ENCODE measurements around the gene SLC13A3.

The SLC13A3 gene

DNA sequence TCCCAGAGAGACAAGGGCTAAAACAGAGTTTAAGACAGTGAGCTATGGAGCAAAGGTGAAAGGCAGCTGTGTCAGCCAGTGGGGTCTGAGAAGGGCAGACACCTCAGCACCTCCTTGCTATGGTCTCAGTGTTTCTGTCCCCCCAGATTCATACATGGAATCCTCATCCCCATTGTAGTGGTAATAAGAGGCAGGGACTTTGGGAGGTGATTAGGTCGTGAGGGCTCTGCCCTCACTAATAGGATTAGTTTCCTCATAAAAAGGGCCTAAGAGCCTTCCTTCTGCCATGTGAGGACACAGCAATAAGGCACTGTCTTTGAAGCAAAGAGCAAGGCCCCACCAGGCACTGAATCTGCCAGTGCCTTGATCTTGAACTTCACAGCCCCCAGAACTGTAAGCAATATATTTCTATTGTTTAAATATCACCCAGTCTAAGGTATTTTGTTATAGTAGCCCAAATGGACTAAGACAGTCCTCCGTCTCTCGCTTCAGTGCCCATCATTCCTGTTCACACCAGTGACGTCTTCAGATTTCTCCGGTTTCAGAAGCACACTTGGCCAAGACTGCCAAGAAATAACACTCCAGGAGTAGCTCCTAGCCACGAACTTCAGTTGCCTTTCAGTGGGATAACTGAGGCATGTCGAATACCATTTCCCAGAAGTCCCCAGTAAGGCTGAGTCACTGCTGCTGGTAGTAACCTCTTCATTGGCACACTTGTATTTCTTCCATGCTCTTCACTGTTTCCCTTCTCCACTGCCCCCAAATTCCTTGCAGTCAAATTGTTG is 32.8 kb downstream of the SLC13A3 start:
- Histone ChIP-seq H3K27me3 (replicated peaks in 2 of 5; ENCODE audit: control insufficient read depth in 4 of 5, insufficient read depth in 5 of 5, low read length in 4 of 5) (peaks cover 0 to 8% (median 0%) of the 10 kb centered on the region in 5 experiments), H3K36me3 (ENCODE audit: control insufficient read depth in 4 of 4, insufficient read depth in 4 of 4, low read length in 3 of 4) (no peaks in the 10 kb centered on the region), H3K4me3 (ENCODE audit: control insufficient read depth in 1 of 7, extremely low read depth in 1 of 7, insufficient read depth in 4 of 7, low read depth in 2 of 7, low read length in 6 of 7) (no peak overlapping the region), H3K27ac (ENCODE audit: insufficient read depth in 1 of 2, low read depth in 1 of 2, low read length in 2 of 2, poor library complexity in 1 of 2, severe bottlenecking in 2 of 2) (no peak overlapping the region), H3K9me3 (ENCODE audit: control extremely low read depth in 1 of 5, control insufficient read depth in 4 of 5, insufficient read depth in 2 of 5, low read depth in 1 of 5, low read length in 4 of 5) (peaks cover 0 to 7% (median 0%) of the 10 kb centered on the region in 5 experiments), H3K4me1 (ENCODE audit: control extremely low read depth in 1 of 4, control insufficient read depth in 4 of 4, insufficient read depth in 4 of 4, low read length in 3 of 4) (no peaks in the 10 kb centered on the region)
- ChIA-PET POLR2A (no interaction called here), CTCF (no interaction called here)
- WGBS (ENCODE audit: insufficient coverage) = 100% methylated on average over 7 of the region's 7 CpGs
- DNase-seq = no peak

DNA sequence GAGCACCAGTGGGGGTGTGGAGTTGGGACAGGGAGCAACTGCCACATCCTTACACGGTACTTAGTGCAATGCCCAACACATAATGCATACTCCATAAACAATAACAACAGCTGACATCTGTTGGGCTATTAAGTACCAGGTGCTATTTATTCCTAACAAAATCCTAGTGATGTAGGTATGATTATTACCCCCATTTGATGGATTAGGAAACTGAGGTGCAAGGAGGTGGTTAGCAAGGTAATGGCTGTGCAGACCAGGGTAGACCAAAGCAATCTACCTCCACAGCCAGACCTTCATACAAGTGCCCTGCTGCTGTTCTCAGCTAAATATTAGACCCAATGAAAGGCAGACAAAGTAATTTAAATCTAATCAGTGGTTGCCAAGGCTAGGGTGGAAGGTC is 36.8 kb downstream of the SLC13A3 start:
- WGBS (ENCODE audit: insufficient coverage) = no CpG with 5 or more reads among the region's 1 CpG
- ChIA-PET CTCF (no interaction called here), POLR2A (no interaction called here)
- H3K36me3 ChIP-seq (ENCODE audit: control insufficient read depth in 4 of 4, insufficient read depth in 4 of 4, low read length in 3 of 4) = no peaks in the 10 kb centered on the region
- peaks cover 0 to 3% (median 0%) of the 10 kb centered on the region in 5 experiments for H3K27me3 ChIP-seq (replicated peaks in 2 of 5; ENCODE audit: control insufficient read depth in 4 of 5, insufficient read depth in 5 of 5, low read length in 4 of 5)
- no peak for DNase-seq
- H3K4me3 ChIP-seq (ENCODE audit: control insufficient read depth in 1 of 7, extremely low read depth in 1 of 7, insufficient read depth in 4 of 7, low read depth in 2 of 7, low read length in 6 of 7) = no peak overlapping the region
- H3K4me1 ChIP-seq (ENCODE audit: control extremely low read depth in 1 of 4, control insufficient read depth in 4 of 4, insufficient read depth in 4 of 4, low read length in 3 of 4) = no peaks in the 10 kb centered on the region
- no peak overlapping the region for H3K27ac ChIP-seq (ENCODE audit: insufficient read depth in 1 of 2, low read depth in 1 of 2, low read length in 2 of 2, poor library complexity in 1 of 2, severe bottlenecking in 2 of 2)
- peaks cover 0 to 7% (median 0%) of the 10 kb centered on the region in 5 experiments for H3K9me3 ChIP-seq (ENCODE audit: control extremely low read depth in 1 of 5, control insufficient read depth in 4 of 5, insufficient read depth in 2 of 5, low read depth in 1 of 5, low read length in 4 of 5)

DNA sequence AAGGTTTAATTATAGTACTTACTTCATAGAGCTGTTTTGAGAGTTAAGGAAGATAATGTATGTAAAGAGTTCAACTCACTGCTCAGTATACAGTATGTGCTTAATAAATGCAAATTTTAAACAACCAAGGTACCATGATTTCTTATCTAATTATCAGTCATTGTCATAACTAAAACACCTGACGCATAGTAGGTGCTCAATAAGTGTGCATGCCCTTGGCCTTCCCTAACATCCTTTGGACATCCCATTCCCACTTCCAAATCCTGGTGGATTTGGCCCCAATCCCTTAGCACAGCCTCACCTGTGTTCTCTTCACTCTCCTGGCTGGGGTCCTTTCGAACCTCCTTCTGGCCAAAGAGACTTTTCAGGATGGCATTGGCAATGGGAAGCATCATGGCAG is 41.1 kb downstream of the SLC13A3 start:
- 94% methylated on average over 2 of the region's 2 CpGs for WGBS (ENCODE audit: insufficient coverage)
- no peak for DNase-seq
- no peaks in the 10 kb centered on the region for H3K36me3 ChIP-seq (ENCODE audit: control insufficient read depth in 4 of 4, insufficient read depth in 4 of 4, low read length in 3 of 4)
- H3K4me3 ChIP-seq (ENCODE audit: control insufficient read depth in 1 of 7, extremely low read depth in 1 of 7, insufficient read depth in 4 of 7, low read depth in 2 of 7, low read length in 6 of 7) = no peak overlapping the region
- no peaks in the 10 kb centered on the region for H3K27me3 ChIP-seq (replicated peaks in 2 of 5; ENCODE audit: control insufficient read depth in 4 of 5, insufficient read depth in 5 of 5, low read length in 4 of 5)
- H3K9me3 ChIP-seq (ENCODE audit: control extremely low read depth in 1 of 5, control insufficient read depth in 4 of 5, insufficient read depth in 2 of 5, low read depth in 1 of 5, low read length in 4 of 5) = no peaks in the 10 kb centered on the region
- H3K4me1 ChIP-seq (ENCODE audit: control extremely low read depth in 1 of 4, control insufficient read depth in 4 of 4, insufficient read depth in 4 of 4, low read length in 3 of 4) = no peaks in the 10 kb centered on the region
- ChIA-PET CTCF (interaction anchor here (0.6 kb wide), 2 partner anchors 71 to 76 kb away, joined by 3 to 4 read pairs; no protein-coding TSS in a partner anchor), POLR2A (no interaction called here)
- no peak overlapping the region for H3K27ac ChIP-seq (ENCODE audit: insufficient read depth in 1 of 2, low read depth in 1 of 2, low read length in 2 of 2, poor library complexity in 1 of 2, severe bottlenecking in 2 of 2)

DNA sequence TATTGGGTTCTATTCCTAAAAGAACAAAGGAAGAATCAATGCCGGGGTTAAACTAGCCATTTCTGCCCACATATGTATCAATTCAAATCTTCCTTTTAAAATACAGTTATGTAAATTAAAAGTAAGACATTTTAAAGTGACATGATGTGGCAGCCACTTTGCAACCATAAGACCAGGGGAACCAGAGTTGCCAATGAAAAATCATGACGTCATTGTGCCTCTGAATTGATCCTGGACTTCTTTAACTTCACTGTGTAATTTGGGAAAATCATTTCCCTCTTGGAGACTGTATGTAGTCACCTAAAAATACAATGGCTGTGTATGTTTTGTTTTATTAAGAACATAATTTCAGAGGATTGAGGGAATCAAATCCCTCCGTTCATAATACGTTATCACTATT is 42.2 kb downstream of the SLC13A3 start:
- H3K4me1 ChIP-seq (ENCODE audit: control extremely low read depth in 1 of 4, control insufficient read depth in 4 of 4, insufficient read depth in 4 of 4, low read length in 3 of 4) = no peaks in the 10 kb centered on the region
- H3K36me3 ChIP-seq (ENCODE audit: control insufficient read depth in 4 of 4, insufficient read depth in 4 of 4, low read length in 3 of 4) = no peaks in the 10 kb centered on the region
- H3K9me3 ChIP-seq (ENCODE audit: control extremely low read depth in 1 of 5, control insufficient read depth in 4 of 5, insufficient read depth in 2 of 5, low read depth in 1 of 5, low read length in 4 of 5) = no peaks in the 10 kb centered on the region
- no peak overlapping the region for H3K4me3 ChIP-seq (ENCODE audit: control insufficient read depth in 1 of 7, extremely low read depth in 1 of 7, insufficient read depth in 4 of 7, low read depth in 2 of 7, low read length in 6 of 7)
- WGBS (ENCODE audit: insufficient coverage) = 100% methylated on average over 2 of the region's 4 CpGs
- DNase-seq = no peak
- no peak overlapping the region for H3K27ac ChIP-seq (ENCODE audit: insufficient read depth in 1 of 2, low read depth in 1 of 2, low read length in 2 of 2, poor library complexity in 1 of 2, severe bottlenecking in 2 of 2)
- ChIA-PET CTCF (no interaction called here), POLR2A (interaction anchor here (0.6 kb wide), 1 partner anchor 526 kb away, joined by 3 read pairs; no protein-coding TSS in a partner anchor)
- no peaks in the 10 kb centered on the region for H3K27me3 ChIP-seq (replicated peaks in 2 of 5; ENCODE audit: control insufficient read depth in 4 of 5, insufficient read depth in 5 of 5, low read length in 4 of 5)

DNA sequence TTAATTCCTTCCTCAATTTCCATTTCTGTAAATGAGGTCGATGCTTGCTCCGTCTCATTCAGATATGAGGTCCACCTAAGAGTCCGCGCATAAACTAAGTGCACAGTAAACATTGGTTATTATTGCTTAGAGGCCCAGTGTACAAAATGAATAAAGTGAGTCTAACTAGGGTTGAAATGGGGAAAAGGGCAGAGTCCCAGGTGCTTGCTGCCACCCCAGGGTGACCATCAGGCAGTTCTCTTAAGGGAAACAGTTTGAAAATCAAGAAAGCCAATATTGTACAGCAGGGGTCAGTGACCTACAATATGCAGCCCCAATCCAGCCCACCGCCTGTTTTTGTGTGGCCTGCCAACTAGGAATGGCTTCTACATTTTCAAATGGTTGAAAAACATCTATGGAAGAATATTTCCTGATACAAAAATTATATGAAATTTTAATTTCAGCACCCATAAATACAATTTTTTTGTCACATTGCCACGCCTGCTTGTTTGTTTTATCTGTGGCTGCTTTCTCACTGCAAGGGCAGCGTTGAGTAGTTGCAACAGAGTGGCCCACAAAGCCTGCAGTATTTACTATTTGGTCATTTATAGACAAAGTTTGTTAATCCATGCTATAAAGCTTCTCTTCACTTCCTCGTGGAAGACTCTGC is 43.3 kb downstream of the SLC13A3 start:
- CTCF ChIA-PET = no interaction called here
- no peaks in the 10 kb centered on the region for H3K4me1 ChIP-seq (ENCODE audit: control extremely low read depth in 1 of 4, control insufficient read depth in 4 of 4, insufficient read depth in 4 of 4, low read length in 3 of 4)
- no peak for DNase-seq
- H3K4me3 ChIP-seq (ENCODE audit: control insufficient read depth in 1 of 7, extremely low read depth in 1 of 7, insufficient read depth in 4 of 7, low read depth in 2 of 7, low read length in 6 of 7) = no peak overlapping the region
- H3K27me3 ChIP-seq (replicated peaks in 2 of 5; ENCODE audit: control insufficient read depth in 4 of 5, insufficient read depth in 5 of 5, low read length in 4 of 5) = no peaks in the 10 kb centered on the region
- no peaks in the 10 kb centered on the region for H3K9me3 ChIP-seq (ENCODE audit: control extremely low read depth in 1 of 5, control insufficient read depth in 4 of 5, insufficient read depth in 2 of 5, low read depth in 1 of 5, low read length in 4 of 5)
- no peaks in the 10 kb centered on the region for H3K36me3 ChIP-seq (ENCODE audit: control insufficient read depth in 4 of 4, insufficient read depth in 4 of 4, low read length in 3 of 4)
- H3K27ac ChIP-seq (ENCODE audit: insufficient read depth in 1 of 2, low read depth in 1 of 2, low read length in 2 of 2, poor library complexity in 1 of 2, severe bottlenecking in 2 of 2) = no peak overlapping the region
- 94% methylated on average over 3 of the region's 8 CpGs for WGBS (ENCODE audit: insufficient coverage)
- POLR2A ChIA-PET = no interaction called here

DNA sequence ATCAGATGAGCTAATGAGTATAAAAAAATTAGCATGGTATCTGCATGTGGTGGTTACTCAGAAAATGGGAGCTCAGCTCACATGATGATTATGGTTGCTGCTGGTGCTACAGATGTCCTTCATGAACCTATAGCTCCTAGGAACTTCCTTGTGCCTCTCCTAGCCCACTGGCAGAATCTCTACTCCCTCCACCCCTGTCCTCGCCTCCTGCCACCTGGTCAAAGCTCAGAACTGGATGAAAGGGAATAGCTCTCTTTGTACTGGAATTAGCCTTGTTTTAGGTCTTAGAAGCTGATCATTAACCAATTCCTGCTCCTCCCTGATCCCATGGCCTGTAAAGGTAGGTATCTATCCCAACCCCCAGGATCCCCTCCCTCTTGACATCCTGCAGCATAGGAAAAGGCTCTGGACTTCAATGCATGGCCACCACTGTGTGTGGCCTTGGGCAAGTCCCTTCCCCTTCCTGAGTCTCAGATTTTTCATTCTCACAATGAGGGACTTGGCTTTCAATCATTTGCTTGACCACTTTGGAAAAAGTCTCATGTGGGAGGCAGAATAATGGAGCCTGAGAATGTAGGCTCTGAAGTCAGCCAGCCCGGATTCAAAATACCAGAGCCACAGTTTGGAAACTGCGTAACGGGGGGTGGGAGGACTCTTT is 43.9 kb downstream of the SLC13A3 start:
- Histone ChIP-seq H3K4me1 (ENCODE audit: control extremely low read depth in 1 of 4, control insufficient read depth in 4 of 4, insufficient read depth in 4 of 4, low read length in 3 of 4) (no peaks in the 10 kb centered on the region), H3K9me3 (ENCODE audit: control extremely low read depth in 1 of 5, control insufficient read depth in 4 of 5, insufficient read depth in 2 of 5, low read depth in 1 of 5, low read length in 4 of 5) (no peaks in the 10 kb centered on the region), H3K4me3 (ENCODE audit: control insufficient read depth in 1 of 7, extremely low read depth in 1 of 7, insufficient read depth in 4 of 7, low read depth in 2 of 7, low read length in 6 of 7) (no peak overlapping the region), H3K36me3 (ENCODE audit: control insufficient read depth in 4 of 4, insufficient read depth in 4 of 4, low read length in 3 of 4) (no peaks in the 10 kb centered on the region), H3K27me3 (replicated peaks in 2 of 5; ENCODE audit: control insufficient read depth in 4 of 5, insufficient read depth in 5 of 5, low read length in 4 of 5) (no peaks in the 10 kb centered on the region), H3K27ac (ENCODE audit: insufficient read depth in 1 of 2, low read depth in 1 of 2, low read length in 2 of 2, poor library complexity in 1 of 2, severe bottlenecking in 2 of 2) (no peak overlapping the region)
- ChIA-PET POLR2A (no interaction called here), CTCF (no interaction called here)
- no peak for DNase-seq
- WGBS (ENCODE audit: insufficient coverage) = 100% methylated on average over 4 of the region's 4 CpGs

DNA sequence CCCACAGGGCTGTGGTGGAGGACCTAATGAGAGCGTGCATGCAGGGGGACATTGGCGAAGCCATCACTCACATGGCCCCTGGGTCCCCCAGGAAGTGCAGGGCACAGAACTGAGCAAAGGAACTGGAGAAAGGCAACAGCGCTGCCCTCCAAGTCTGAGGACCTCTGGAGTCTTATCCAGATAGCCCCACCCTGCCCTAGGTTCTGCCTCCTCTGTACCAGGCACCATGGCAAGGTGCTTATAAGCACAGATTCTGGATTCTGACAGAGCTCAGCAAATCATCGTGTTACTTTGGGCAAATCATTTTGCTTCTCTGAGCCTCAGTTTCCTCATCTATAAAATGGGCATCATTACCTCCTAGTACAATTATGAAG is 44.5 kb downstream of the SLC13A3 start:
- Histone ChIP-seq H3K36me3 (ENCODE audit: control insufficient read depth in 4 of 4, insufficient read depth in 4 of 4, low read length in 3 of 4) (no peaks in the 10 kb centered on the region), H3K9me3 (ENCODE audit: control extremely low read depth in 1 of 5, control insufficient read depth in 4 of 5, insufficient read depth in 2 of 5, low read depth in 1 of 5, low read length in 4 of 5) (no peaks in the 10 kb centered on the region), H3K4me1 (ENCODE audit: control extremely low read depth in 1 of 4, control insufficient read depth in 4 of 4, insufficient read depth in 4 of 4, low read length in 3 of 4) (no peaks in the 10 kb centered on the region), H3K27me3 (replicated peaks in 2 of 5; ENCODE audit: control insufficient read depth in 4 of 5, insufficient read depth in 5 of 5, low read length in 4 of 5) (no peaks in the 10 kb centered on the region), H3K27ac (ENCODE audit: insufficient read depth in 1 of 2, low read depth in 1 of 2, low read length in 2 of 2, poor library complexity in 1 of 2, severe bottlenecking in 2 of 2) (no peak overlapping the region), H3K4me3 (ENCODE audit: control insufficient read depth in 1 of 7, extremely low read depth in 1 of 7, insufficient read depth in 4 of 7, low read depth in 2 of 7, low read length in 6 of 7) (no peak overlapping the region)
- WGBS (ENCODE audit: insufficient coverage) = 97% methylated on average over 3 of the region's 4 CpGs
- CTCF ChIA-PET = interaction anchor here (1.5 kb wide), 1 partner anchor 11 kb away, joined by 3 read pairs; no protein-coding TSS in a partner anchor
- POLR2A ChIA-PET = no interaction called here
- DNase-seq = no peak
